Right atrium auricular region (tissue), 2 donors: ENCODE data around the gene CLRN3. TPM values are rescaled to one million over a fixed set of nuclear protein-coding genes. Genes with fewer than 3 reads are reported as not detected.

Experiments
- DNase-seq: peaks from one replicate; pipeline ENCODE4 v3.0.0-alpha.2; 2019; ENCODE audit warnings: low spot score
- H3K27ac ChIP-seq, 2 donors: fragments of 200-600 bp; sonication (generic); 1 replicate in 1 of 2; 2 replicates in 1 of 2; pipeline ENCODE4 v1.5.1; 2016 to 2019
- H3K27me3 ChIP-seq, 2 donors: fragments of 200-600 bp; sonication (generic); one replicate each; pipeline versions ENCODE4 v1.5.1 to v1.6.0; 2017 to 2019
- H3K36me3 ChIP-seq: fragments of 200-600 bp; sonication (generic); one replicate; pipeline ENCODE4 v1.5.1; 2016
- H3K4me1 ChIP-seq, 2 donors: fragments of 200-600 bp; sonication (generic); one replicate each; pipeline versions ENCODE4 v1.5.1 to v1.6.0; 2017 to 2019
- H3K4me3 ChIP-seq, 2 donors: fragments of 200-600 bp; sonication (generic); 1 replicate in 1 of 2; 2 replicates in 1 of 2; pipeline ENCODE4 v1.5.1; 2017 to 2019; ENCODE audit warnings: mild to moderate bottlenecking in 1 of 2, moderate library complexity in 1 of 2
- H3K9me3 ChIP-seq, 2 donors: fragments of 200-600 bp; sonication (generic); one replicate each; pipeline ENCODE4 v1.5.1; 2019
- CTCF ChIP-seq, 2 donors: fragments of 200-600 bp; sonication (generic); IDR thresholded peaks; one replicate each; pipeline ENCODE4 v1.5.1; 2019; ENCODE audit warnings: antibody characterized with exemption in 2 of 2
- total RNA-seq, 2 donors: library from RNA; depleted of rRNA; stranded (reverse); fragments of >200 nt; gene quantifications; one replicate each; pipeline ENCODE4 v1.1.0, GENCODE V29; 2016

The CLRN3 gene
- total RNA-seq, 2 donors from 2014 or later = not detected

GRCh38 chr10:127874671-127875448, 17.9 kb downstream of the CLRN3 start:
- no peak overlapping the region for H3K4me3 ChIP-seq
- no peaks in the 10 kb centered on the region for H3K36me3 ChIP-seq
- H3K27me3 ChIP-seq = no peaks in the 10 kb centered on the region
- no peak overlapping the region for H3K27ac ChIP-seq
- TF ChIP-seq CTCF (IDR thresholded peaks at IDR 0.05) = no peak
- H3K4me1 ChIP-seq = peaks cover 0 to 7% of the 10 kb centered on the region in 2 donors
- DNase-seq = no peak
- H3K9me3 ChIP-seq = peaks cover 0 to under 1% of the 10 kb centered on the region in 2 donors

GRCh38 chr10:127873901-127874470, 18.8 kb downstream of the CLRN3 start:
- peaks cover 0 to 9% of the 10 kb centered on the region in 2 donors for H3K9me3 ChIP-seq
- peaks cover 0 to 7% of the 10 kb centered on the region in 2 donors for H3K4me1 ChIP-seq
- no peaks in the 10 kb centered on the region for H3K36me3 ChIP-seq
- H3K4me3 ChIP-seq = no peak overlapping the region
- no peaks in the 10 kb centered on the region for H3K27me3 ChIP-seq
- no peak overlapping the region for H3K27ac ChIP-seq
- TF ChIP-seq CTCF (IDR thresholded peaks at IDR 0.05) = no peak
- peak; percentile 47 for DNase-seq

- Histone ChIP-seq H3K4me1 (peaks cover 0 to 7% of the 10 kb centered on the region in 2 donors), H3K27ac (no peak overlapping the region), H3K36me3 (no peaks in the 10 kb centered on the region), H3K4me3 (no peak overlapping the region), H3K9me3 (peaks cover 0 to 17% of the 10 kb centered on the region in 2 donors), H3K27me3 (no peaks in the 10 kb centered on the region)
- TF ChIP-seq CTCF (IDR thresholded peaks at IDR 0.05) = no peak
- peak; percentile 50 for DNase-seq
These were observed 19.7 kb downstream of the CLRN3 start for GRCh38 chr10:127872871-127873600.

GRCh38 chr10:127872011-127872761, 20.6 kb downstream of the CLRN3 start:
- H3K27ac ChIP-seq = no peak overlapping the region
- DNase-seq = peak; percentile 60
- no peaks in the 10 kb centered on the region for H3K27me3 ChIP-seq
- H3K9me3 ChIP-seq = peaks cover 0 to 17% of the 10 kb centered on the region in 2 donors
- no peak for TF ChIP-seq CTCF (IDR thresholded peaks at IDR 0.05)
- H3K36me3 ChIP-seq = no peaks in the 10 kb centered on the region
- H3K4me3 ChIP-seq = no peak overlapping the region
- peaks cover 0 to 7% of the 10 kb centered on the region in 2 donors for H3K4me1 ChIP-seq

GRCh38 chr10:127871631-127872010, 21.1 kb downstream of the CLRN3 start:
- peaks cover 0 to 7% of the 10 kb centered on the region in 2 donors for H3K4me1 ChIP-seq

More at GRCh38 chr10:127871631-127872010, 21.1 kb downstream of the CLRN3 start:
- Histone ChIP-seq H3K36me3 (no peaks in the 10 kb centered on the region), H3K27ac (no peak overlapping the region), H3K9me3 (peaks cover 0 to 17% of the 10 kb centered on the region in 2 donors), H3K4me3 (no peak overlapping the region), H3K27me3 (no peaks in the 10 kb centered on the region)
- DNase-seq = no peak
- TF ChIP-seq CTCF (IDR thresholded peaks at IDR 0.05) = no peak
